ENCODE measurements around the gene LCE1F.

Gene LCE1F

GRCh38 chr1:152774875-152775274 is at the start of gene LCE1F:
TSS of gene LCE1F (plus strand) at chr1:152775140. CDS start at chr1:152776372, 1,232 bp downstream.
- no peak for DNase-seq

- no peak for DNase-seq
These were observed 49.7 kb upstream of the LCE1F start for GRCh38 chr1:152725261-152725660.

- no peak for DNase-seq
These were observed 46.0 kb upstream of the LCE1F start for GRCh38 chr1:152728986-152729385.

- no peak for DNase-seq
These were observed 39.3 kb upstream of the LCE1F start for GRCh38 chr1:152735648-152736047.

GRCh38 chr1:152737997-152738396 is 36.9 kb upstream of the LCE1F start:
- DNase-seq, result no peak

- no peak for DNase-seq
These were observed 35.1 kb upstream of the LCE1F start for GRCh38 chr1:152739841-152740240.

GRCh38 chr1:152741656-152742055 is 33.3 kb upstream of the LCE1F start:
- no peak for DNase-seq

GRCh38 chr1:152743371-152744145 is 31.4 kb upstream of the LCE1F start:
- DNase-seq, result no peak

GRCh38 chr1:152745289-152745704 is 29.6 kb upstream of the LCE1F start:
- no peak for DNase-seq

GRCh38 chr1:152745765-152746444 is 29.0 kb upstream of the LCE1F start:
- no peak for DNase-seq

- no peak for DNase-seq
These were observed 27.1 kb upstream of the LCE1F start for GRCh38 chr1:152747831-152748230.

- DNase-seq, result no peak
These were observed 22.7 kb upstream of the LCE1F start for GRCh38 chr1:152752225-152752624.

- no peak for DNase-seq
These were observed 21.4 kb upstream of the LCE1F start for GRCh38 chr1:152753586-152753985.

- no peak for DNase-seq
These were observed 18.1 kb upstream of the LCE1F start for GRCh38 chr1:152756872-152757271.

- DNase-seq, result no peak
These were observed 17.2 kb upstream of the LCE1F start, which contains the start of gene KPRP for GRCh38 chr1:152757747-152758146. TSS of gene KPRP (plus strand) at chr1:152758025. CDS start at chr1:152759589, 1,564 bp downstream.

GRCh38 chr1:152758636-152759035 is 16.3 kb upstream of the LCE1F start:
- DNase-seq, result no peak

- DNase-seq, result no peak
These were observed 15.3 kb upstream of the LCE1F start for GRCh38 chr1:152759453-152760173.

GRCh38 chr1:152760551-152761190 is 14.3 kb upstream of the LCE1F start:
- no peak for DNase-seq

GRCh38 chr1:152761609-152762213 is 13.2 kb upstream of the LCE1F start:
- DNase-seq, result no peak

- DNase-seq, result no peak
These were observed 6.0 kb upstream of the LCE1F start for GRCh38 chr1:152768847-152769533.

- DNase-seq, result no peak
These were observed 4.5 kb upstream of the LCE1F start for GRCh38 chr1:152770411-152770810.

GRCh38 chr1:152776361-152776760 is 1.4 kb downstream of the LCE1F start:
- DNase-seq, result no peak
